ENCODE data around the gene KRTAP10-4. TPM values are rescaled to one million over a fixed set of nuclear protein-coding genes. Genes with fewer than 3 reads are reported as not detected.
"Not testable (repeated sequence)": the region's sequence is repeated elsewhere in the genome, so short reads cannot be mapped to it uniquely, and the experiment has no call there.

KRTAP10-4 gene
- total RNA-seq, 1 experiment from 2014 or later, result not detected

- DNase-seq (ENCODE audit: unreplicated experiment), result no peak
- TF ChIP-seq CTCF (IDR thresholded peaks at IDR 0.05; ENCODE audit: unreplicated experiment), result no peak
- Mint-ChIP-seq H3K4me1 (ENCODE audit: insufficient read depth, unreplicated experiment) (no peaks in the 10 kb centered on the region), H3K4me3 (ENCODE audit: unreplicated experiment) (no peak overlapping the region), H3K27ac (ENCODE audit: low read depth, unreplicated experiment) (no peak overlapping the region), H3K27me3 (ENCODE audit: insufficient read depth, unreplicated experiment) (peaks cover 70% of the 10 kb centered on the region), H3K9me3 (ENCODE audit: unreplicated experiment) (peaks cover 17% of the 10 kb centered on the region), H3K36me3 (ENCODE audit: insufficient read depth, unreplicated experiment) (peaks cover 5% of the 10 kb centered on the region)
- ChIA-PET POLR2A (no interaction called here), CTCF (no interaction called here)
- intact Hi-C loops (cut with micrococcal nuclease), result no loop called here
- BruUV-seq (replicated peaks), result no TSS peak
Measured at GRCh38 chr21:44606495-44606894, 33.0 kb downstream of the KRTAP10-4 start.

- DNase-seq (ENCODE audit: unreplicated experiment), result no peak
Measured at GRCh38 chr21:44609193-44609592, 35.7 kb downstream of the KRTAP10-4 start.

GRCh38 chr21:44610157-44610843, 36.8 kb downstream of the KRTAP10-4 start:
- H3K4me3 Mint-ChIP-seq (ENCODE audit: unreplicated experiment); DNase-seq (ENCODE audit: unreplicated experiment); H3K27ac Mint-ChIP-seq (ENCODE audit: low read depth, unreplicated experiment); H3K4me1 Mint-ChIP-seq (ENCODE audit: insufficient read depth, unreplicated experiment); BruUV-seq (replicated peaks); intact Hi-C loops (cut with micrococcal nuclease); CTCF ChIA-PET; H3K36me3 Mint-ChIP-seq (ENCODE audit: insufficient read depth, unreplicated experiment): not testable (repeated sequence)
- POLR2A ChIA-PET, result interaction anchor here (0.7 kb wide), 1 partner anchor 26 kb away, joined by 3 read pairs; no protein-coding TSS in a partner anchor
- peaks cover 25% of the 10 kb centered on the region for H3K9me3 Mint-ChIP-seq (ENCODE audit: unreplicated experiment)
- H3K27me3 Mint-ChIP-seq (ENCODE audit: insufficient read depth, unreplicated experiment), result peaks cover 69% of the 10 kb centered on the region

More at GRCh38 chr21:44609193-44609592, 35.7 kb downstream of the KRTAP10-4 start:
- Mint-ChIP-seq H3K4me1 (ENCODE audit: insufficient read depth, unreplicated experiment) (no peaks in the 10 kb centered on the region), H3K9me3 (ENCODE audit: unreplicated experiment) (peaks cover 25% of the 10 kb centered on the region), H3K4me3 (ENCODE audit: unreplicated experiment) (no peak overlapping the region), H3K27me3 (ENCODE audit: insufficient read depth, unreplicated experiment) (peaks cover 69% of the 10 kb centered on the region), H3K36me3 (ENCODE audit: insufficient read depth, unreplicated experiment) (peaks cover under 1% of the 10 kb centered on the region), H3K27ac (ENCODE audit: low read depth, unreplicated experiment) (no peak overlapping the region)
- no peak for TF ChIP-seq CTCF (IDR thresholded peaks at IDR 0.05; ENCODE audit: unreplicated experiment)
- CTCF ChIA-PET, result no interaction called here
- no TSS peak for BruUV-seq (replicated peaks)
- POLR2A ChIA-PET, result no interaction called here
- intact Hi-C loops (cut with micrococcal nuclease), result no loop called here

GRCh38 chr21:44611551-44611950, 38.0 kb downstream of the KRTAP10-4 start:
- no TSS peak for BruUV-seq (replicated peaks)
- CTCF ChIA-PET, result no interaction called here
- no peak for TF ChIP-seq CTCF (IDR thresholded peaks at IDR 0.05; ENCODE audit: unreplicated experiment)
- H3K9me3 Mint-ChIP-seq (ENCODE audit: unreplicated experiment), result peaks cover 25% of the 10 kb centered on the region
- POLR2A ChIA-PET, result no interaction called here
- H3K27ac Mint-ChIP-seq (ENCODE audit: low read depth, unreplicated experiment), result no peak overlapping the region
- no peak overlapping the region for H3K4me3 Mint-ChIP-seq (ENCODE audit: unreplicated experiment)
- intact Hi-C loops (cut with micrococcal nuclease), result no loop called here
- H3K36me3 Mint-ChIP-seq (ENCODE audit: insufficient read depth, unreplicated experiment), result no peaks in the 10 kb centered on the region
- H3K27me3 Mint-ChIP-seq (ENCODE audit: insufficient read depth, unreplicated experiment), result peaks cover 69% of the 10 kb centered on the region
- H3K4me1 Mint-ChIP-seq (ENCODE audit: insufficient read depth, unreplicated experiment), result peaks cover 6% of the 10 kb centered on the region
- no peak for DNase-seq (ENCODE audit: unreplicated experiment)

All from MCF 10A (cell line).